CMK (cell line): Measurements from ENCODE around the gene WASHC2A.
"Not testable (repeated sequence)": the region's sequence is repeated elsewhere in the genome, so short reads cannot be mapped to it uniquely, and the experiment has no call there.

Source experiments
- DNase-seq: peaks from one replicate; pipeline ENCODE4 v3.0.0-alpha.2; 2010; ENCODE audit warnings: low read depth

WASHC2A gene

GRCh38 chr10:50145575-50145974 lies 77.8 kb downstream of the WASHC2A start:
- not testable (repeated sequence) for DNase-seq

- no peak for DNase-seq
Observed at GRCh38 chr10:50152792-50153272, 85.1 kb downstream of the WASHC2A start.

GRCh38 chr10:50157868-50158267 lies 90.1 kb downstream of the WASHC2A start:
- DNase-seq, result not testable (repeated sequence)

- not testable (repeated sequence) for DNase-seq
Observed at GRCh38 chr10:50159856-50160255, 92.1 kb downstream of the WASHC2A start.

- not testable (repeated sequence) for DNase-seq
Observed at GRCh38 chr10:50165038-50165437, 97.3 kb downstream of the WASHC2A start.

- not testable (repeated sequence) for DNase-seq
Observed at GRCh38 chr10:50167833-50168232, 100.1 kb downstream of the WASHC2A start.

- not testable (repeated sequence) for DNase-seq
Observed at GRCh38 chr10:50169506-50169905, 101.8 kb downstream of the WASHC2A start.

GRCh38 chr10:50174788-50175525 lies 107.2 kb downstream of the WASHC2A start:
- not testable (repeated sequence) for DNase-seq
